Measurements from ENCODE around the gene TOR2A. TPM values are rescaled to one million over a fixed set of nuclear protein-coding genes. Genes with fewer than 3 reads are reported as not detected.

The TOR2A gene
- total and polyA plus RNA-seq, 9 of the 15 experiments (the other 6 are each of a cell fraction or from before 2014, with no cell fraction given), result 0.80 to 25.9 (median 11.1) TPM

DNA sequence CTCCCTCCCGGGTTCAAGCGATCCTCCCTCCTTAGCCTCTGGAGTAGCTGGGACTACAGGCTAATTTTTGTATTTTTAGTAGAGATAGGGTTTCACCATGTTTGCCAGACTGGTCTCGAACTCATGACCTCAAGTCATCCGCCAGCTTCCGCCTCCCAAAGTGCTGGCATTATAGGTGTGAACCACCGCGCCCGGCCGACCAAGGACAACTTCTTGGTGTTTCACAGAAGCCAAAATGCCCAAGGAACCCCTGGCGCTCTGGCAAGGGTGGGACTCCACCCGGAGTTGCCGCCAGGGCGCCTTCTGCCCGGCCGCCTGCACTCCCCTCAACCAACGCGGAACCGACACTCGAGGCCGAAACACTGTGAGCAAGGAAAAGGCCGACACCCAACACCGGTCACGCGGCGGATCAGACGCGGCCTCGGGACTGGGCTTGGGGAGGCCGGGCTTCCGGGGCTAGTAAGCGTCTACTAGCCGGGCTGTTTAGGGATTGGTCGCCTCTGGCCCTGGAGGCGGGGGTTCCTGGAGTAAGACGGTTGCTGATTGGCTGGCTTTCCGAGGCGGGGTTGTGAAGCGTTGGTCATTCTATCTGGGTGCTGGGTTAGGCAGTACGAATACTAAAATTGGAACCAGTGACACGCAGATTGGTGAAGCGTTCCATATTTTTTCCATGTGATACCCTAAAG is 36.0 kb downstream of the TOR2A start (continued):
- TF ChIP-seq JUND (IDR thresholded peaks at IDR 0.05; ENCODE audit: borderline replicate concordance, low read depth, low read length) (peak; percentile 50; the same call in 1 of the 2 replicates), JUND (tag; IDR thresholded peaks at IDR 0.05; ENCODE audit: borderline replicate concordance, low read depth, low read length) (no peak; the same call in 2 of the 3 replicates), CBX1 (IDR thresholded peaks at IDR 0.05; ENCODE audit: low read depth) (peak; percentile 21; the same call in 1 of the 2 replicates), CREB3L1 (IDR thresholded peaks at IDR 0.05; ENCODE audit: borderline replicate concordance, low read depth) (peak; percentile 76; the same call in 1 of the 2 replicates)

DNA sequence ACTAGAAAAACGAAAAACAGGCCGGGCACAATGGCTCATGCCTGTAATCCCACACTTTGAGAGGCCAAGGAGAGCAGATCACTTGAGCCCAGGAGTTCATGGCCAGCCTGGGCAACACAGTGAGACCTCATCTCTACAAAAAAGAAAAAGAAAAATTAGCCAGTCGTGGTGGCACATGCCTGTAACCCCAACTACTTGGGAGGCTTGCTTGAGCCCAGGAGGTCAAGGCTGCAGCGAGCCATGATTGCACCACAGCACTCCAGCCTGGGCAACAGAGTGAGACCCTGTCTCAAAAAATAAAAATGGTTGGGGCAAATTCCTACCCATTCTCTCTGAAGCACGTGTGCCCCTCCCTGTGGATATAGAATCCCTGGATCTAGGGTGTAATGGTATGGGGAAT is 36.7 kb downstream of the TOR2A start:
- in situ Hi-C loops (cut with MboI) (no loop called here), intact Hi-C loops (cut with micrococcal nuclease) (no loop called here)
- BruUV-seq (replicated peaks), result no TSS peak
- Histone ChIP-seq H3K79me2 (ENCODE audit: control insufficient read depth, insufficient read depth, low read length) (no peaks in the 10 kb centered on the region), H3K36me3 (ENCODE audit: control insufficient read depth, insufficient read depth, low read length) (no peaks in the 10 kb centered on the region), H3K9me3 (replicated peaks; ENCODE audit: control insufficient read depth, insufficient read depth, low read depth, low read length) (no peaks in the 10 kb centered on the region), H3K4me1 (replicated peaks in 1 of 2; ENCODE audit: control insufficient read depth in 2 of 2, insufficient read depth in 2 of 2, low read length in 2 of 2) (peaks cover 25 to 26% of the 10 kb centered on the region in 2 experiments), H4K20me1 (replicated peaks; ENCODE audit: control insufficient read depth, insufficient read depth, low read length) (no peaks in the 10 kb centered on the region), H3K27ac (ENCODE audit: extremely low read depth, low read depth, low read length) (0 out of 3 replicates have a peak overlapping the region, but pooled peaks have one; percentile 84), H2AFZ (ENCODE audit: low read depth, low read length) (peak overlapping the region; percentile 87; the same call in 1 of the 2 replicates), H3K27me3 (ENCODE audit: control insufficient read depth in 2 of 2, insufficient read depth in 2 of 2, low read length in 2 of 2) (no peaks in the 10 kb centered on the region), H3K4me2 (ENCODE audit: insufficient read depth, low read length) (peak overlapping the region; percentile 59; the same call in 1 of the 2 replicates), H3K9me1 (ENCODE audit: control insufficient read depth, insufficient read depth, low read length) (no peaks in the 10 kb centered on the region), H3K4me3 (no peak overlapping the region), H3K9ac (ENCODE audit: insufficient read depth in 1 of 2, low read depth in 2 of 2, low read length in 2 of 2) (peak overlapping the region in 1 of 2 experiments; percentile 60; a peak in 1 of 4 replicates)
- DNase-seq (ENCODE audit: extremely low read depth in 1 of 4, low spot score in 3 of 4) (no peak), FAIRE-seq (no peak), ATAC-seq (no peak)
- WGBS (ENCODE audit: insufficient coverage, low coverage, missing lambda C conversion rate), result 77% methylated on average over 5 of the region's 5 CpGs
- ChIA-PET CTCF (ENCODE audit: low intra/inter-chr PET ratio) (no interaction called here), POLR2A (no interaction called here)
- TF ChIP-seq FOXA1 (IDR thresholded peaks at IDR 0.05; ENCODE audit: borderline replicate concordance) (no peak), ZNF282 (CRISPR knock-in tag; IDR thresholded peaks at IDR 0.05) (no peak), ZNF263 (CRISPR knock-in tag; IDR thresholded peaks at IDR 0.05; ENCODE audit: borderline replicate concordance) (no peak), RBM25 (IDR thresholded peaks at IDR 0.05; ENCODE audit: low read depth, low read length, severe bottlenecking) (peak; percentile 6), NONO (IDR thresholded peaks at IDR 0.05; ENCODE audit: low read depth in 2 of 2, low read length in 1 of 2) (no peak), ILK (tag; IDR thresholded peaks at IDR 0.05; ENCODE audit: borderline replicate concordance, low read depth) (no peak), RB1 (IDR thresholded peaks at IDR 0.05; ENCODE audit: low read depth) (no peak), EWSR1 (IDR thresholded peaks at IDR 0.05; ENCODE audit: borderline replicate concordance, low read depth, partially characterized antibody) (no peak), LARP7 (IDR thresholded peaks at IDR 0.05) (no peak), HMBOX1 (IDR thresholded peaks at IDR 0.05) (no peak), ASH1L (IDR thresholded peaks at IDR 0.05; ENCODE audit: borderline replicate concordance, low read depth, partially characterized antibody) (no peak), CCNT2 (IDR thresholded peaks at IDR 0.05; ENCODE audit: borderline replicate concordance, extremely low read depth, insufficient read length, low read depth, low read length) (no peak), MYC (IDR thresholded peaks at IDR 0.05; ENCODE audit: low read depth, low read length) (no peak), MYC (CRISPR knock-in tag; IDR thresholded peaks at IDR 0.05; ENCODE audit: borderline replicate concordance, low read depth) (no peak), ZNF197 (CRISPR knock-in tag; IDR thresholded peaks at IDR 0.05; ENCODE audit: low read depth) (no peak)
